Stimulated activated naive CD8-positive, alpha-beta T cell treated with anti-CD3 and anti-CD28 coated beads, Interleukin-15, amount 100 ng/mL, for 72 hours (primary cell): Measurements from ENCODE around the gene DRD3.
A peak's percentile ranks its signal among the peaks of the same experiment; 100 is the strongest.

ENCODE experiments used
- ATAC-seq: fragments of 150-1000 bp; cut with Tn5 transposase; 2 replicates; pipeline ENCODE4 v1.10.0; 2021; ENCODE audit warnings: mild to moderate bottlenecking, moderate library complexity
- DNase-seq, 2 donors: peaks; one replicate each; pipeline ENCODE4 v3.0.0; 2021 to 2022
- H3K27ac Mint-ChIP-seq, 2 donors: one replicate each; pipeline ENCODE4 v1.8.0; 2022; ENCODE audit warnings: mild to moderate bottlenecking in 2 of 2, mixed read lengths in 2 of 2, moderate library complexity in 2 of 2
- H3K27me3 Mint-ChIP-seq: one replicate; pipeline ENCODE4 v1.8.0; 2022; ENCODE audit warnings: mixed read lengths
- H3K4me1 Mint-ChIP-seq: one replicate; pipeline ENCODE4 v1.8.0; 2022; ENCODE audit warnings: mild to moderate bottlenecking, mixed read lengths
- H3K4me3 Mint-ChIP-seq, 2 donors: one replicate each; pipeline ENCODE4 v1.8.0; 2022; ENCODE audit warnings: mild to moderate bottlenecking in 2 of 2, mixed read lengths in 2 of 2, moderate library complexity in 1 of 2
- H3K9me3 Mint-ChIP-seq, 2 donors: one replicate each; pipeline ENCODE4 v1.8.0; 2022; ENCODE audit warnings: mixed read lengths in 2 of 2

The DRD3 gene

DNA sequence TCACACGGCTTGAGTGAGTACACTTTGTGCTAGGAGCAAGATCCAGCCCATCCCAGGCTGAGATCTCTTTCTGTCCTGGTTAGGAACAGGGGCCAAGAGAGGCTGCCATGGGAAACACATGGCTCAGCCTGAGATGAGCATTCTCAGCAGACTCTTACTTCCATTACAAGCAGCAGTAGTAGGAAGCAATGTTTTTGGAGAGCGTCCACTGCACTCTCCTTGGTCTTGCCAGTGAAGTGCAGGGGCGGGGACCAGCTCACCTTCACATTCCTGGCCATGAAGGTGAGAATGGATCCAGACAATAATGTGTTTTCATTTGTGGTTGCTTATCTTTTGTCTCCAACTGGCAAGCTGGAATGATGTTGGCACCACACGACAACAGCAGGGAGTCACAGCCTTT is 33.8 kb upstream of the DRD3 start:
- ATAC-seq (no peak), DNase-seq (no peak)
- no peaks in the 10 kb centered on the region for H3K9me3 Mint-ChIP-seq
- H3K27ac Mint-ChIP-seq: peak overlapping the region in 1 of 2 donors; percentile 51
- H3K27me3 Mint-ChIP-seq: no peaks in the 10 kb centered on the region
- H3K4me1 Mint-ChIP-seq: peaks cover 10% of the 10 kb centered on the region
- H3K4me3 Mint-ChIP-seq: no peak overlapping the region

- H3K27ac Mint-ChIP-seq: no peak overlapping the region
- H3K4me1 Mint-ChIP-seq: peaks cover 27% of the 10 kb centered on the region
- ATAC-seq (peak; percentile 78), DNase-seq (no peak)
- H3K27me3 Mint-ChIP-seq: no peaks in the 10 kb centered on the region
- no peak overlapping the region for H3K4me3 Mint-ChIP-seq
- H3K9me3 Mint-ChIP-seq: no peaks in the 10 kb centered on the region
Measured at GRCh38 chr3:114207768-114208167, 28.9 kb upstream of the DRD3 start.

GRCh38 chr3:114206342-114206741 is 27.5 kb upstream of the DRD3 start:
- no peaks in the 10 kb centered on the region for H3K27me3 Mint-ChIP-seq
- no peaks in the 10 kb centered on the region for H3K9me3 Mint-ChIP-seq
- ATAC-seq (no peak), DNase-seq (no peak)
- no peak overlapping the region for H3K27ac Mint-ChIP-seq
- H3K4me1 Mint-ChIP-seq: peaks cover 27% of the 10 kb centered on the region
- no peak overlapping the region for H3K4me3 Mint-ChIP-seq

GRCh38 chr3:114205541-114205940 is 26.7 kb upstream of the DRD3 start:
- Mint-ChIP-seq H3K9me3 (no peaks in the 10 kb centered on the region), H3K4me1 (peaks cover 27% of the 10 kb centered on the region), H3K4me3 (no peak overlapping the region), H3K27ac (no peak overlapping the region), H3K27me3 (no peaks in the 10 kb centered on the region)
- ATAC-seq (no peak), DNase-seq (no peak)

DNA sequence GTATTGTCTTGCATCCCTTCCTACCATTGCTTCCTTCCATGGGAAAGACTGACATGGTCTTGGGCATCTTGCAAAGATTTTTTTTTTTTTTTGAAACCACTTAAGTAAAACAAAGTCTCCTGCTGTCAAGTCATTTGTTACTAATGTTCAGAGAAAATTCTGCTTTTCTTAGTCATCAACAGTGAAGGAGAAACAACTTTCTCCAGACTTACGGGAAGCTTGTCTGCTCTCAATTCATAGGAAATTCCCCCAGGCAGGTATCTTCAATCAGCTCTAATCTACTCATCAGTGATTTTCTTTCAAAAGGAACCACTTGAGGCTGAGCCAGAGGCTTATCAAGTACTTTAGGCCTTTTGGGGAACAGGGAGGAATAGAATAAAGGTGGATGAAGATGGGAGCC is 15.9 kb upstream of the DRD3 start:
- Mint-ChIP-seq H3K27ac (peak overlapping the region in 1 of 2 donors; percentile 84), H3K9me3 (no peaks in the 10 kb centered on the region), H3K4me3 (no peak overlapping the region), H3K27me3 (no peaks in the 10 kb centered on the region), H3K4me1 (no peaks in the 10 kb centered on the region)
- DNase-seq (no peak), ATAC-seq (no peak)

DNA sequence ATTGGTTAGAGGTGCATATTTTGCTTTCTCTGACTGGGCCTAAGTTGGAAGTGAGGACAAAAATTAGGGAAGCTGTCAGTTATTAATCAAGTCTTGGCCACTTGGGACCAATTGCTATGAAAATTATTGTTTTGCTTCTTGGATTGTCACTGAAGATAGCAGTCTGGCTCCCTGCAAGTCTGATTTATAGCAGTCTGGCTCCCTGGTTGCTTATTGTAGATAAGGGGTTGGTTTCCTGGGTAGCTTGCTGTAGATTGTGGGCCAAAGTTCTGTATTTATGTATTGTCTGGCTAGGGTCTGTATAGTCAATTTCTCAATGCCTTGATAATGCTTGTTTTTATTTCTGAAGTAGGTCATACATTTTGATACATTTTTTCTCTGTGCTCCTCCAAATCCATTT is 13.3 kb upstream of the DRD3 start:
- no peaks in the 10 kb centered on the region for H3K9me3 Mint-ChIP-seq
- H3K4me3 Mint-ChIP-seq: no peak overlapping the region
- no peaks in the 10 kb centered on the region for H3K27me3 Mint-ChIP-seq
- no peak overlapping the region for H3K27ac Mint-ChIP-seq
- no peak for DNase-seq
- no peaks in the 10 kb centered on the region for H3K4me1 Mint-ChIP-seq
- no peak for ATAC-seq

GRCh38 chr3:114186501-114186900 is 7.6 kb upstream of the DRD3 start:
- no peak for ATAC-seq
- Mint-ChIP-seq H3K4me3 (no peak overlapping the region), H3K27me3 (peaks cover 8% of the 10 kb centered on the region), H3K27ac (no peak overlapping the region), H3K4me1 (no peaks in the 10 kb centered on the region), H3K9me3 (peaks cover 18 to 26% of the 10 kb centered on the region in 2 donors)
- no peak for DNase-seq

GRCh38 chr3:114179575-114179974 is 723 bp upstream of the DRD3 start:
- Mint-ChIP-seq H3K27me3 (peaks cover 19% of the 10 kb centered on the region), H3K27ac (no peak overlapping the region), H3K4me3 (no peak overlapping the region), H3K4me1 (no peaks in the 10 kb centered on the region), H3K9me3 (peaks cover 12 to 17% of the 10 kb centered on the region in 2 donors)
- DNase-seq (peak in 1 of 2 donors; percentile 12), ATAC-seq (peak; percentile 62)

GRCh38 chr3:114176890-114177289 is 2.0 kb downstream of the DRD3 start:
- H3K9me3 Mint-ChIP-seq: no peaks in the 10 kb centered on the region
- H3K27me3 Mint-ChIP-seq: peaks cover 10% of the 10 kb centered on the region
- no peaks in the 10 kb centered on the region for H3K4me1 Mint-ChIP-seq
- DNase-seq: no peak
- H3K27ac Mint-ChIP-seq: no peak overlapping the region
- no peak for ATAC-seq
- no peak overlapping the region for H3K4me3 Mint-ChIP-seq

DNA sequence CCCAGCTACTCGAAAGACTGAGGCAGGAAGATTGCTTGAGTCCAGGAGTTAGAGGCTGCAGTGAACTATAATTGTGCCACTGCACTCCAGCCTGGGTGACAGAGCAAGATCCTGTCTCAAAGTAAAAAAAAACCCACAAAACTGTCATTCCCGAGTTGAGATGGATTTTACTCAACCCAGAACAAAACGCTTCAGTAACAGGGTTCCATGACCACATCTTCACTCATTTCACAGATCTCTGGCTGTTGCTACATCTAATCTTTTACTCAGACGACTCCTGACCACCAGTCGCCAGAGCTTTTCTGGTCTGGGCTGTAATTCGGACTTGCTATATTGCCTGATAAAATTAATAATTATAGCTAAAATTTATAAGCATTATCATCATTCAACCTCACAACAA is 2.4 kb downstream of the DRD3 start:
- Mint-ChIP-seq H3K27me3 (peaks cover 10% of the 10 kb centered on the region), H3K4me1 (no peaks in the 10 kb centered on the region), H3K27ac (no peak overlapping the region), H3K9me3 (no peaks in the 10 kb centered on the region), H3K4me3 (no peak overlapping the region)
- ATAC-seq (no peak), DNase-seq (no peak)

GRCh38 chr3:114175204-114175987 is 3.5 kb downstream of the DRD3 start:
- H3K9me3 Mint-ChIP-seq: no peaks in the 10 kb centered on the region
- peaks cover 10% of the 10 kb centered on the region for H3K27me3 Mint-ChIP-seq
- no peak for ATAC-seq
- no peak overlapping the region for H3K4me3 Mint-ChIP-seq
- DNase-seq: no peak
- H3K4me1 Mint-ChIP-seq: no peaks in the 10 kb centered on the region
- H3K27ac Mint-ChIP-seq: no peak overlapping the region

DNA sequence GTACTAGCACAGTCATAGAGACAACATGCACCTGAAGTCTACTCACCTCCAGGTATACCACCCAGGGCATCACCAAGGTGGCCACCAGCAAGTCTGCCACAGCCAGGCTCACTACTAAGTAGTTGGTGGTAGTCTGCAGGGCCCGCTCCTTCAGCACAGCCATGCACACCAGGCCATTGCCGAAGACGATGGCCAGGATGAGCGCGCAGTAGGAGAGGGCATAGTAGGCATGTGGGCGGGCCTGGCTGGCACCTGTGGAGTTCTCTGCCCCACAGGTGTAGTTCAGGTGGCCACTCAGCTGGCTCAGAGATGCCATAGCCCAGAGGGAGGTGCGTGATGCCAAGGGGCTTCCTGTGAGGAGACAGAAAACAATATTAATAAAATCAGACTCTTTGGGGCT is 7.2 kb downstream of the DRD3 start:
- DNase-seq: no peak
- no peak for ATAC-seq
- no peak overlapping the region for H3K27ac Mint-ChIP-seq
- H3K9me3 Mint-ChIP-seq: no peaks in the 10 kb centered on the region
- H3K4me1 Mint-ChIP-seq: no peaks in the 10 kb centered on the region
- no peak overlapping the region for H3K4me3 Mint-ChIP-seq
- peaks cover 6% of the 10 kb centered on the region for H3K27me3 Mint-ChIP-seq

GRCh38 chr3:114168150-114168549 is 10.7 kb downstream of the DRD3 start:
- H3K27me3 Mint-ChIP-seq: peaks cover 6% of the 10 kb centered on the region
- no peak overlapping the region for H3K4me3 Mint-ChIP-seq
- no peak overlapping the region for H3K27ac Mint-ChIP-seq
- ATAC-seq (no peak), DNase-seq (no peak)
- no peaks in the 10 kb centered on the region for H3K9me3 Mint-ChIP-seq
- no peaks in the 10 kb centered on the region for H3K4me1 Mint-ChIP-seq

DNA sequence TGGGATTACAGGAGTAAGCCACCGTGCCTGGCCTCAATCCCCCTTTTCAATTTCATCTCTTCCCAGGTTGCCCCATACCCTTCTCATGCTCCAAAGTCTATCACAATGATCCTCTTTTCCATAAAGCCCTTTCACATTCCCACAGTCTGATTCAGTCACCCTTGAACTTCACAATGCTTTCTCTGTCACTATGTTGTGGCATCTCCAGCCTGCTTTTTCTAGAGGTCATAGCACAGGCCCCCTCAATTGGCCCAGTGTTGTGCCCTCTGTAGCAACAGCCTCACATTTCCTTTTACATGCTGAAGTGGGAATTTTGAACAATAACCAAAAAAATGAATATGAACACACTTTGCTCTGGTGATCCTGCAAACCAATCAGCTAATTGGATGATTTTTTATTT is 21.5 kb downstream of the DRD3 start:
- H3K4me3 Mint-ChIP-seq: no peak overlapping the region
- peaks cover 17% of the 10 kb centered on the region for H3K4me1 Mint-ChIP-seq
- H3K9me3 Mint-ChIP-seq: no peaks in the 10 kb centered on the region
- H3K27ac Mint-ChIP-seq: no peak overlapping the region
- no peaks in the 10 kb centered on the region for H3K27me3 Mint-ChIP-seq
- ATAC-seq (no peak), DNase-seq (no peak)

DNA sequence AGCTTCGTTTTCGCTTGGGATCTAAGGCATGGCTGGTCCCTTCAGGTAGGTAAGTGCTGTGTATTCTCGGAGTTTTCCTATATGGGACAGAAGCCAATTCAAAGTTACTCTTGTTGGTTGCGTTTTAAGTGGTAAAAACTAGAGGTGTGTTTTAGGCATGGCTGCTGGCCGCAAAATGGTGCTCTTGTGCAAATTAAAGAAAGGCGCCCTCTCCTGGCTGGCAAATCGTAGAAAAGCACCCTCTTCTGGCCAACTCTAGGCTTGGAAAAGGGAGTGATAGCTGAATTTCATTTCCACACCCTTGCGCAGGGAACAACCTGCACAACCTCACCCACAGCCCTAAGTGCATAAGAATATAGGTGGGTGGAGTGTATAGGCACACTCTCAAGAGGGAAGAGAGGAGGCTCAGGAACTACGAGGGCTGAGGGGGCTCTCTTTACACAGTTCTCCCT is 23.5 kb downstream of the DRD3 start:
- peaks cover 21% of the 10 kb centered on the region for H3K4me1 Mint-ChIP-seq
- DNase-seq: peak in 1 of 2 donors; percentile 9
- ATAC-seq: no peak
- no peak overlapping the region for H3K27ac Mint-ChIP-seq
- H3K27me3 Mint-ChIP-seq: no peaks in the 10 kb centered on the region
- no peak overlapping the region for H3K4me3 Mint-ChIP-seq
- H3K9me3 Mint-ChIP-seq: no peaks in the 10 kb centered on the region

GRCh38 chr3:114154321-114154821 is 24.5 kb downstream of the DRD3 start:
- H3K27me3 Mint-ChIP-seq: no peaks in the 10 kb centered on the region
- H3K4me1 Mint-ChIP-seq: peaks cover 21% of the 10 kb centered on the region
- H3K27ac Mint-ChIP-seq: no peak overlapping the region
- H3K9me3 Mint-ChIP-seq: no peaks in the 10 kb centered on the region
- DNase-seq: no peak
- H3K4me3 Mint-ChIP-seq: no peak overlapping the region
- no peak for ATAC-seq
